IMR-90 (cell line): ENCODE data around the gene ANTXR2. TPM values are rescaled to one million over a fixed set of nuclear protein-coding genes. Genes with fewer than 3 reads are reported as not detected.

ENCODE experiments used
- ATAC-seq: fragments of 200-7000 bp; cut with Tn5 transposase; 2 replicates; pipeline ENCODE4 v1.9.1; 2020; ENCODE audit warnings: low read depth, mild to moderate bottlenecking, moderate library complexity
- BruUV-seq: library from RNA; stranded (reverse); fragments of 400-500 nt; replicated peaks from 2 replicates; lab custom pipeline; 2021; lab: Mats Ljungman, UMichigan
- CTCF ChIA-PET: fragments of 300-600 bp; formaldehyde crosslinking; extraction: SDS; loops from one replicate; lab custom pipeline; 2021; ENCODE audit warnings: antibody characterized with exemption; lab: Yijun Ruan, JAX
- POLR2A ChIA-PET: fragments of 300-600 bp; sonication (Branson Sonifier 250); formaldehyde crosslinking; loops from one replicate; lab custom pipeline; 2022; ENCODE audit warnings: antibody characterized with exemption; ENCODE audit not compliant: unreplicated experiment; lab: Charles Lee
- DNase-seq: peaks from one replicate; pipeline ENCODE4 v3.0.0; 2013
- H2AFZ ChIP-seq: replicated peaks from 2 replicates; pipeline ENCODE3; 2013; ENCODE audit warnings: low read length, mild to moderate bottlenecking; ENCODE audit not compliant: poor library complexity
- H2AK5ac ChIP-seq: 2 replicates; pipeline ENCODE4 v1.6.1; 2013; ENCODE audit warnings: low read depth, low read length, inconsistent platforms
- H2AK9ac ChIP-seq: replicated peaks from 2 replicates; pipeline ENCODE3; 2013; ENCODE audit warnings: mild to moderate bottlenecking, low read depth, low read length, moderate library complexity; ENCODE audit not compliant: poor library complexity
- H2BK120ac ChIP-seq: 2 replicates; pipeline ENCODE4 v1.6.1; 2013; ENCODE audit warnings: low read depth, low read length, inconsistent platforms
- H2BK15ac ChIP-seq: 3 replicates; pipeline ENCODE4 v1.6.1; 2013; ENCODE audit warnings: low read depth, low read length, inconsistent platforms
- H2BK20ac ChIP-seq: 2 replicates; pipeline ENCODE4 v1.6.1; 2013; ENCODE audit warnings: low read depth, mild to moderate bottlenecking, inconsistent platforms, low read length, moderate library complexity
- H2BK5ac ChIP-seq: 2 replicates; pipeline ENCODE4 v1.6.1; 2013; ENCODE audit warnings: mild to moderate bottlenecking, low read depth, low read length, inconsistent platforms; ENCODE audit not compliant: poor library complexity, severe bottlenecking
- H3K14ac ChIP-seq: replicated peaks from 2 replicates; pipeline ENCODE4 v1.6.1; 2013; ENCODE audit warnings: low read depth, low read length, inconsistent platforms
- H3K18ac ChIP-seq: 2 replicates; pipeline ENCODE4 v1.6.1; 2013; ENCODE audit warnings: low read depth, low read length, control low read depth
- H3K23ac ChIP-seq: 2 replicates; pipeline ENCODE4 v1.6.1; 2013; ENCODE audit warnings: low read depth, low read length, inconsistent platforms
- H3K27ac ChIP-seq: 2 replicates; pipeline ENCODE4 v1.5.1; 2013; ENCODE audit warnings: mild to moderate bottlenecking, control low read depth, low read length; ENCODE audit not compliant: insufficient read depth
- H3K27me3 ChIP-seq: 2 replicates; pipeline ENCODE4 v1.6.1; 2013; ENCODE audit warnings: low read length; ENCODE audit not compliant: control insufficient read depth, insufficient read depth
- H3K36me3 ChIP-seq: 2 replicates; pipeline ENCODE4 v1.6.1; 2013; ENCODE audit warnings: low read length, mixed read lengths; ENCODE audit not compliant: control insufficient read depth, insufficient read depth
- H3K4ac ChIP-seq: 2 replicates; pipeline ENCODE4 v1.6.1; 2013; ENCODE audit warnings: low read depth, low read length, inconsistent platforms
- H3K4me1 ChIP-seq: 2 replicates; pipeline ENCODE4 v1.6.1; 2013; ENCODE audit warnings: low read length, mixed read lengths; ENCODE audit not compliant: control insufficient read depth, insufficient read depth
- H3K4me2 ChIP-seq: 2 replicates; pipeline ENCODE4 v1.6.1; 2013; ENCODE audit warnings: low read depth, mild to moderate bottlenecking, control low read depth, low read length, moderate library complexity
- H3K4me3 ChIP-seq: 2 replicates; pipeline ENCODE4 v1.5.1; 2013; ENCODE audit warnings: low read depth, mild to moderate bottlenecking, control low read depth, low read length, moderate library complexity; ENCODE audit not compliant: insufficient read depth
- H3K56ac ChIP-seq: 2 replicates; pipeline ENCODE4 v1.6.1; 2013; ENCODE audit warnings: low read length, inconsistent platforms; ENCODE audit not compliant: insufficient read depth; ENCODE audit errors: extremely low read depth
- H3K79me1 ChIP-seq, 2 experiments: 2 replicates each; pipeline ENCODE4 v1.6.1; 2013; ENCODE audit warnings: low read length in 2 of 2, inconsistent platforms in 1 of 2, low read depth in 1 of 2
- H3K9ac ChIP-seq: 2 replicates; pipeline ENCODE4 v1.6.1; 2013; ENCODE audit warnings: low read depth, low read length, control low read depth
- H3K9me1 ChIP-seq: 2 replicates; pipeline ENCODE4 v1.6.1; 2013; ENCODE audit warnings: low read length, inconsistent platforms; ENCODE audit not compliant: insufficient read depth
- H3K9me3 ChIP-seq: 2 replicates; pipeline ENCODE4 v1.6.1; 2013; ENCODE audit warnings: low read length; ENCODE audit not compliant: control insufficient read depth, insufficient read depth
- H4K20me1 ChIP-seq: 2 replicates; pipeline ENCODE4 v1.6.1; 2013; ENCODE audit warnings: low read length, inconsistent platforms; ENCODE audit not compliant: insufficient read depth
- H4K5ac ChIP-seq: 2 replicates; pipeline ENCODE4 v1.6.1; 2013; ENCODE audit warnings: mild to moderate bottlenecking, low read depth, low read length, control low read depth
- H4K8ac ChIP-seq, 2 experiments: 2 replicates each; pipeline ENCODE4 v1.6.1; 2013; ENCODE audit warnings: low read depth in 2 of 2, low read length in 2 of 2, control low read depth in 1 of 2, inconsistent platforms in 1 of 2
- H4K91ac ChIP-seq: 2 replicates; pipeline ENCODE4 v1.6.1; 2013; ENCODE audit warnings: low read depth, low read length, inconsistent platforms; ENCODE audit not compliant: insufficient read depth
- BHLHE40 ChIP-seq: fragments of 150-350 bp; IDR thresholded peaks from 2 replicates; pipeline ENCODE4 v1.6.1; 2016; ENCODE audit warnings: mild to moderate bottlenecking, low read depth, low read length
- CHD1 ChIP-seq: IDR thresholded peaks from 2 replicates; pipeline ENCODE4 v1.6.1; 2012; ENCODE audit warnings: low read depth, low read length, improper control_type of control experiment
- MAFK ChIP-seq: IDR thresholded peaks from 2 replicates; pipeline ENCODE4 v1.6.1; 2012; ENCODE audit warnings: low read depth, low read length, improper control_type of control experiment
- MAZ ChIP-seq: IDR thresholded peaks from 2 replicates; pipeline ENCODE4 v1.6.1; 2012; ENCODE audit warnings: low read depth, mild to moderate bottlenecking, low read length, improper control_type of control experiment, moderate library complexity, borderline replicate concordance
- MXI1 ChIP-seq: IDR thresholded peaks from 2 replicates; pipeline ENCODE4 v1.6.1; 2012; ENCODE audit warnings: low read depth, mild to moderate bottlenecking, low read length, moderate library complexity, borderline replicate concordance
- POLR2A ChIP-seq: IDR thresholded peaks from 2 replicates; pipeline ENCODE4 v1.6.1; 2012; ENCODE audit warnings: mild to moderate bottlenecking, low read depth, low read length
- RAD21 ChIP-seq: IDR thresholded peaks from 2 replicates; pipeline ENCODE4 v1.6.1; 2012; ENCODE audit warnings: low read length, improper control_type of control experiment
- RCOR1 ChIP-seq: IDR thresholded peaks from 2 replicates; pipeline ENCODE4 v1.6.1; 2012; ENCODE audit warnings: mild to moderate bottlenecking, low read length, improper control_type of control experiment; ENCODE audit not compliant: insufficient replicate concordance
- RFX5 ChIP-seq: IDR thresholded peaks from 2 replicates; pipeline ENCODE4 v1.8.0; 2012; ENCODE audit warnings: low read depth, mild to moderate bottlenecking, low read length, moderate library complexity
- SMC3 ChIP-seq: fragments of 150-350 bp; IDR thresholded peaks from 2 replicates; pipeline ENCODE4 v1.6.1; 2016; ENCODE audit warnings: low read depth, mild to moderate bottlenecking, antibody characterized with exemption, low read length, moderate library complexity
- WGBS, 2 experiments: methylation state at CpG; one replicate each; pipeline versions ENCODE4 v1.1.5 to v1.1.7; 2013; ENCODE audit warnings: missing lambda C conversion rate in 2 of 2; ENCODE audit not compliant: insufficient read length in 1 of 2; ENCODE audit errors: extremely low coverage in 2 of 2; 5-methylcytosine and 5-hydroxymethylcytosine counted together
- dilution Hi-C: fragments of 300-500 bp; cut with HindIII; formaldehyde crosslinking; loops from one replicate; pipeline ENCODE4 v1.14.3; 2018; ENCODE audit warnings: low sequenced_read_pairs; ENCODE audit not compliant: unreplicated experiment
- in situ Hi-C: fragments of 300-500 bp; cut with MboI; formaldehyde crosslinking; loops from 3 replicates; pipeline ENCODE4 v1.14.3; 2019; ENCODE audit warnings: low sequenced_read_pairs, inconsistent platforms, mixed read lengths
- intact Hi-C: fragments of 100-400 bp; cut with micrococcal nuclease; formaldehyde crosslinking; loops from 2 replicates; pipeline ENCODE4 v1.10.0; 2022
- polyA plus RNA-seq, 3 experiments: library from polyadenylated mRNA; depleted of rRNA; stranded (reverse); fragments of >200 nt; gene quantifications; 2 replicates each; pipeline ENCODE4 v1.2.3, GENCODE V29; 2012; ENCODE audit warnings: low replicate concordance in 1 of 3
- total RNA-seq: library from RNA; depleted of rRNA; stranded (reverse); fragments of >200 nt; gene quantifications from 2 replicates; pipeline ENCODE4 v1.2.3, GENCODE V29; 2012
- TF ChIP-seq, protein P1 (sequence below): fragments of 150-350 bp; IDR thresholded peaks from 2 replicates; pipeline ENCODE4 v1.6.1; 2016; ENCODE audit warnings: low read depth, mild to moderate bottlenecking, low read length, moderate library complexity, borderline replicate concordance
- TF ChIP-seq, protein P2 (sequence below): conservative IDR thresholded peaks from 2 replicates; pipeline ENCODE4 v1.5.1; 2012; ENCODE audit warnings: mild to moderate bottlenecking, low read depth, low read length, improper control_type of control experiment

Gene ANTXR2
- total and polyA plus RNA-seq, 2 of the 4 experiments (the other 2 are of a cell fraction): 46.8 to 88.5 TPM

DNA sequence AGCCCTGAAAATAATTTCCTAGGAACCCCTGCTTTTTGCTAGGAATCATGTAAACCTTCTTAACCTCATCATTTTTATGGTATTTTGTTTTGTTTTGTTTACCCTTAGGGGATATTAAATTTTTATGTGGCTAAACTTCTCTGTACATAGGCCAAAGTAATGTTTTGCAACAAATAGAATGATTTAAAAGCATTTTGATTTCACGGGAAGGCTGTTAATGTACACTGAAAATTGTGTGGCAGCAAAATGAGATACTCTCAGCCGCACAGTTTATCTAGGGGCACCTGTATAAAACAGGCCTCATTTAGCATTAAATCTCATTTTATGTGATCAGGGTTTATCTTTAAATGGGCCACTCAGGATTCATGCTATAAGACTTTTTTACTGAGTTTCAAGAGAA is 175.0 kb downstream of the ANTXR2 start:
- TF ChIP-seq RAD21: no peak
- TF ChIP-seq CHD1: no peak
- no peak for TF ChIP-seq BHLHE40
- no peak for TF ChIP-seq RCOR1
- TF ChIP-seq, protein P1, sequence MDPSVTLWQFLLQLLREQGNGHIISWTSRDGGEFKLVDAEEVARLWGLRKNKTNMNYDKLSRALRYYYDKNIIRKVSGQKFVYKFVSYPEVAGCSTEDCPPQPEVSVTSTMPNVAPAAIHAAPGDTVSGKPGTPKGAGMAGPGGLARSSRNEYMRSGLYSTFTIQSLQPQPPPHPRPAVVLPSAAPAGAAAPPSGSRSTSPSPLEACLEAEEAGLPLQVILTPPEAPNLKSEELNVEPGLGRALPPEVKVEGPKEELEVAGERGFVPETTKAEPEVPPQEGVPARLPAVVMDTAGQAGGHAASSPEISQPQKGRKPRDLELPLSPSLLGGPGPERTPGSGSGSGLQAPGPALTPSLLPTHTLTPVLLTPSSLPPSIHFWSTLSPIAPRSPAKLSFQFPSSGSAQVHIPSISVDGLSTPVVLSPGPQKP: no peak
- no peak for TF ChIP-seq SMC3
- TF ChIP-seq POLR2A: no peak
- TF ChIP-seq, protein P2, sequence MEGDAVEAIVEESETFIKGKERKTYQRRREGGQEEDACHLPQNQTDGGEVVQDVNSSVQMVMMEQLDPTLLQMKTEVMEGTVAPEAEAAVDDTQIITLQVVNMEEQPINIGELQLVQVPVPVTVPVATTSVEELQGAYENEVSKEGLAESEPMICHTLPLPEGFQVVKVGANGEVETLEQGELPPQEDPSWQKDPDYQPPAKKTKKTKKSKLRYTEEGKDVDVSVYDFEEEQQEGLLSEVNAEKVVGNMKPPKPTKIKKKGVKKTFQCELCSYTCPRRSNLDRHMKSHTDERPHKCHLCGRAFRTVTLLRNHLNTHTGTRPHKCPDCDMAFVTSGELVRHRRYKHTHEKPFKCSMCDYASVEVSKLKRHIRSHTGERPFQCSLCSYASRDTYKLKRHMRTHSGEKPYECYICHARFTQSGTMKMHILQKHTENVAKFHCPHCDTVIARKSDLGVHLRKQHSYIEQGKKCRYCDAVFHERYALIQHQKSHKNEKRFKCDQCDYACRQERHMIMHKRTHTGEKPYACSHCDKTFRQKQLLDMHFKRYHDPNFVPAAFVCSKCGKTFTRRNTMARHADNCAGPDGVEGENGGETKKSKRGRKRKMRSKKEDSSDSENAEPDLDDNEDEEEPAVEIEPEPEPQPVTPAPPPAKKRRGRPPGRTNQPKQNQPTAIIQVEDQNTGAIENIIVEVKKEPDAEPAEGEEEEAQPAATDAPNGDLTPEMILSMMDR: no peak
- TF ChIP-seq MXI1: no peak
- TF ChIP-seq RFX5: no peak
- no peak for TF ChIP-seq MAZ
- no peak for TF ChIP-seq MAFK
- Histone ChIP-seq H4K8ac (no peak overlapping the region), H2AFZ (no peak overlapping the region), H3K18ac (no peak overlapping the region), H3K23ac (no peak overlapping the region), H2BK5ac (no peak overlapping the region), H3K27ac (no peak overlapping the region), H2AK9ac (no peak overlapping the region), H4K20me1 (no peaks in the 10 kb centered on the region), H4K5ac (no peak overlapping the region), H3K36me3 (0 out of 2 replicates have a peak, but pooled peaks cover 1% of the 10 kb centered on the region), H3K14ac (no peak overlapping the region), H2AK5ac (no peak overlapping the region), H2BK20ac (no peak overlapping the region), H3K27me3 (no peaks in the 10 kb centered on the region), H4K91ac (no peak overlapping the region), H2BK120ac (no peak overlapping the region), H3K4me2 (no peak overlapping the region), H3K79me1 (peaks cover 0 to 4% of the 10 kb centered on the region in 2 experiments; a peak in 1 of 4 replicates), H3K9ac (no peak overlapping the region), H3K4me1 (no peaks in the 10 kb centered on the region), H2BK15ac (no peak overlapping the region), H3K9me3 (no peaks in the 10 kb centered on the region), H3K9me1 (no peaks in the 10 kb centered on the region; the same call in 1 of the 2 replicates), H3K56ac (no peak overlapping the region), H3K4ac (no peak overlapping the region), H3K4me3 (no peak overlapping the region)
- in situ Hi-C loops (no loop called here), dilution Hi-C loops (no loop called here), intact Hi-C loops (loop anchor here (5.0 kb wide), 1 partner anchor 856 kb away; no protein-coding TSS in a partner anchor)
- no peak for ATAC-seq
- ChIA-PET CTCF (no interaction called here), POLR2A (no interaction called here)
- BruUV-seq: no TSS peak
- WGBS, 2 experiments: 100% methylated on average over 1 of the region's 2 CpGs; no CpG with 5 or more reads in 1 of the 2 experiments
- no peak for DNase-seq
